ENCODE data around the gene CD55.

The CD55 gene

DNA sequence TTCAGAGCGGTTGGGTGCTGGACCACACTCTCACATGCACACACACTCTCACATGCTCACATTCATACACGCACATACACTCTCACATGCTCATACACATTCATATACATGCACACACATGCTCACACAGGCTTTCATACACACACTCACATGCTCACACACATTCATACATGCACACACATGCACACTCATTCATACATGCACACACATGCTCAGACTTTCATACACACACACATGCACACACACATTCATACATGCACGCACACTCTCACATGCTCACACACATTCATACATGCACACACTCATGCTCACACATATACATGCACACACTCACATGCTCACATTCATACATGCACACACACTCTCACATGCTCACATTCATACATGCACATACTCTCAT, 6.0 kb upstream of the CD55 start:
- Histone ChIP-seq H3K79me1 (ENCODE audit: low read length) (no peaks in the 10 kb centered on the region), H3K18ac (ENCODE audit: low read length) (no peak overlapping the region), H3K4me2 (ENCODE audit: low read length) (no peak overlapping the region), H4K12ac (ENCODE audit: low read depth, low read length) (no peak overlapping the region), H3K9ac (ENCODE audit: low read length) (no peak overlapping the region), H3K23ac (ENCODE audit: low read length) (peak overlapping the region; percentile 3), H4K8ac (ENCODE audit: low read depth, low read length) (no peak overlapping the region), H3K9me3 (ENCODE audit: insufficient read depth, low read depth, low read length) (no peaks in the 10 kb centered on the region), H2AK5ac (ENCODE audit: low read length) (no peak overlapping the region), H2BK120ac (ENCODE audit: insufficient read depth, low read length, poor library complexity) (no peak overlapping the region), H3K4ac (ENCODE audit: low read depth, low read length) (no peak overlapping the region), H3K27me3 (ENCODE audit: insufficient read depth, low read length) (no peaks in the 10 kb centered on the region), H3K36me3 (ENCODE audit: control insufficient read depth in 1 of 2, insufficient read depth in 2 of 2, low read length in 2 of 2) (no peaks in the 10 kb centered on the region), H2BK5ac (ENCODE audit: low read depth, low read length, poor library complexity) (no peak overlapping the region), H2BK12ac (ENCODE audit: low read length) (no peak overlapping the region), H4K91ac (ENCODE audit: low read depth, low read length) (no peak overlapping the region), H2AFZ (ENCODE audit: insufficient read depth, low read length, poor library complexity) (no peak overlapping the region), H3K27ac (ENCODE audit: low read depth, low read length) (no peak overlapping the region), H3K14ac (ENCODE audit: low read length) (no peak overlapping the region), H3K4me1 (ENCODE audit: control insufficient read depth in 1 of 2, insufficient read depth in 2 of 2, low read length in 2 of 2) (peaks cover 0 to 5% of the 10 kb centered on the region in 2 experiments), H3K4me3 (ENCODE audit: low read depth, low read length) (no peak overlapping the region), H3K79me2 (ENCODE audit: control insufficient read depth, insufficient read depth, low read length, poor library complexity) (no peaks in the 10 kb centered on the region)
- DNase-seq: no peak
- WGBS (ENCODE audit: extremely low coverage, insufficient coverage, insufficient read length): no CpG with 5 or more reads among the region's 3 CpGs

GRCh38 chr1:207316141-207316540, 5.3 kb upstream of the CD55 start:
- no peak overlapping the region for H3K14ac ChIP-seq (ENCODE audit: low read length)
- no peaks in the 10 kb centered on the region for H3K36me3 ChIP-seq (ENCODE audit: control insufficient read depth in 1 of 2, insufficient read depth in 2 of 2, low read length in 2 of 2)

GRCh38 chr1:207316622-207317391, 4.7 kb upstream of the CD55 start:
- no peaks in the 10 kb centered on the region for H3K27me3 ChIP-seq (ENCODE audit: insufficient read depth, low read length)
- H3K27ac ChIP-seq (ENCODE audit: low read depth, low read length): peak overlapping the region; percentile 16
- peaks cover 3% of the 10 kb centered on the region for H3K79me2 ChIP-seq (ENCODE audit: control insufficient read depth, insufficient read depth, low read length, poor library complexity)
- peak overlapping the region; percentile 10 for H3K4me2 ChIP-seq (ENCODE audit: low read length)
- H4K8ac ChIP-seq (ENCODE audit: low read depth, low read length): no peak overlapping the region
- H3K79me1 ChIP-seq (ENCODE audit: low read length): peaks cover 5% of the 10 kb centered on the region
- peak overlapping the region; percentile 37 for H2BK5ac ChIP-seq (ENCODE audit: low read depth, low read length, poor library complexity)
- H2AK5ac ChIP-seq (ENCODE audit: low read length): no peak overlapping the region
- no peak overlapping the region for H3K23ac ChIP-seq (ENCODE audit: low read length)
- H3K9me3 ChIP-seq (ENCODE audit: insufficient read depth, low read depth, low read length): no peaks in the 10 kb centered on the region
- peak overlapping the region; percentile 45 for H4K91ac ChIP-seq (ENCODE audit: low read depth, low read length)
- no peaks in the 10 kb centered on the region for H3K36me3 ChIP-seq (ENCODE audit: control insufficient read depth in 1 of 2, insufficient read depth in 2 of 2, low read length in 2 of 2)
- no peak overlapping the region for H3K18ac ChIP-seq (ENCODE audit: low read length)
- H4K12ac ChIP-seq (ENCODE audit: low read depth, low read length): no peak overlapping the region
- H3K9ac ChIP-seq (ENCODE audit: low read length): no peak overlapping the region
- H3K14ac ChIP-seq (ENCODE audit: low read length): no peak overlapping the region
- DNase-seq: peak; percentile 99 to 100
- peaks cover 0 to 5% of the 10 kb centered on the region in 2 experiments for H3K4me1 ChIP-seq (ENCODE audit: control insufficient read depth in 1 of 2, insufficient read depth in 2 of 2, low read length in 2 of 2)
- H3K4ac ChIP-seq (ENCODE audit: low read depth, low read length): no peak overlapping the region
- peak overlapping the region; percentile 37 for H2BK12ac ChIP-seq (ENCODE audit: low read length)
- no CpG with 5 or more reads among the region's 6 CpGs for WGBS (ENCODE audit: extremely low coverage, insufficient coverage, insufficient read length)
- H2BK120ac ChIP-seq (ENCODE audit: insufficient read depth, low read length, poor library complexity): peak overlapping the region; percentile 70
- H3K4me3 ChIP-seq (ENCODE audit: low read depth, low read length): no peak overlapping the region
- no peak overlapping the region for H2AFZ ChIP-seq (ENCODE audit: insufficient read depth, low read length, poor library complexity)

More at GRCh38 chr1:207316141-207316540, 5.3 kb upstream of the CD55 start:
- peak; percentile 92 to 96 for DNase-seq
- Histone ChIP-seq H3K4me2 (ENCODE audit: low read length) (no peak overlapping the region), H3K79me1 (ENCODE audit: low read length) (peaks cover 2% of the 10 kb centered on the region), H2AK5ac (ENCODE audit: low read length) (no peak overlapping the region), H2BK12ac (ENCODE audit: low read length) (no peak overlapping the region), H3K23ac (ENCODE audit: low read length) (no peak overlapping the region), H3K18ac (ENCODE audit: low read length) (no peak overlapping the region), H3K9ac (ENCODE audit: low read length) (no peak overlapping the region), H3K4me1 (ENCODE audit: control insufficient read depth in 1 of 2, insufficient read depth in 2 of 2, low read length in 2 of 2) (peaks cover 0 to 5% of the 10 kb centered on the region in 2 experiments), H4K12ac (ENCODE audit: low read depth, low read length) (no peak overlapping the region), H2BK5ac (ENCODE audit: low read depth, low read length, poor library complexity) (no peak overlapping the region), H3K9me3 (ENCODE audit: insufficient read depth, low read depth, low read length) (no peaks in the 10 kb centered on the region), H3K27ac (ENCODE audit: low read depth, low read length) (no peak overlapping the region), H2BK120ac (ENCODE audit: insufficient read depth, low read length, poor library complexity) (no peak overlapping the region), H3K4me3 (ENCODE audit: low read depth, low read length) (no peak overlapping the region), H3K4ac (ENCODE audit: low read depth, low read length) (no peak overlapping the region), H2AFZ (ENCODE audit: insufficient read depth, low read length, poor library complexity) (no peak overlapping the region), H3K79me2 (ENCODE audit: control insufficient read depth, insufficient read depth, low read length, poor library complexity) (no peaks in the 10 kb centered on the region), H4K91ac (ENCODE audit: low read depth, low read length) (no peak overlapping the region), H4K8ac (ENCODE audit: low read depth, low read length) (no peak overlapping the region), H3K27me3 (ENCODE audit: insufficient read depth, low read length) (no peaks in the 10 kb centered on the region)

GRCh38 chr1:207317561-207317960, 3.9 kb upstream of the CD55 start:
- no peak overlapping the region for H3K4ac ChIP-seq (ENCODE audit: low read depth, low read length)
- no peak overlapping the region for H3K14ac ChIP-seq (ENCODE audit: low read length)
- peaks cover 0 to 8% of the 10 kb centered on the region in 2 experiments for H3K4me1 ChIP-seq (ENCODE audit: control insufficient read depth in 1 of 2, insufficient read depth in 2 of 2, low read length in 2 of 2)
- no peak overlapping the region for H2BK5ac ChIP-seq (ENCODE audit: low read depth, low read length, poor library complexity)
- H3K4me2 ChIP-seq (ENCODE audit: low read length): no peak overlapping the region
- H3K79me1 ChIP-seq (ENCODE audit: low read length): peaks cover 8% of the 10 kb centered on the region
- H4K91ac ChIP-seq (ENCODE audit: low read depth, low read length): no peak overlapping the region
- no peak overlapping the region for H3K9ac ChIP-seq (ENCODE audit: low read length)
- H2BK120ac ChIP-seq (ENCODE audit: insufficient read depth, low read length, poor library complexity): peak overlapping the region; percentile 30
- H4K12ac ChIP-seq (ENCODE audit: low read depth, low read length): no peak overlapping the region
- WGBS (ENCODE audit: extremely low coverage, insufficient coverage, insufficient read length): no CpG with 5 or more reads among the region's 3 CpGs
- DNase-seq: no peak
- no peak overlapping the region for H2AK5ac ChIP-seq (ENCODE audit: low read length)
- no peak overlapping the region for H3K23ac ChIP-seq (ENCODE audit: low read length)
- H3K4me3 ChIP-seq (ENCODE audit: low read depth, low read length): no peak overlapping the region
- H3K27me3 ChIP-seq (ENCODE audit: insufficient read depth, low read length): no peaks in the 10 kb centered on the region
- H3K9me3 ChIP-seq (ENCODE audit: insufficient read depth, low read depth, low read length): no peaks in the 10 kb centered on the region
- H3K18ac ChIP-seq (ENCODE audit: low read length): no peak overlapping the region
- no peak overlapping the region for H4K8ac ChIP-seq (ENCODE audit: low read depth, low read length)
- H3K79me2 ChIP-seq (ENCODE audit: control insufficient read depth, insufficient read depth, low read length, poor library complexity): peaks cover 5% of the 10 kb centered on the region
- no peaks in the 10 kb centered on the region for H3K36me3 ChIP-seq (ENCODE audit: control insufficient read depth in 1 of 2, insufficient read depth in 2 of 2, low read length in 2 of 2)
- no peak overlapping the region for H3K27ac ChIP-seq (ENCODE audit: low read depth, low read length)
- no peak overlapping the region for H2AFZ ChIP-seq (ENCODE audit: insufficient read depth, low read length, poor library complexity)
- H2BK12ac ChIP-seq (ENCODE audit: low read length): no peak overlapping the region
